ENCODE results near the gene PROC.

PROC gene

DNA sequence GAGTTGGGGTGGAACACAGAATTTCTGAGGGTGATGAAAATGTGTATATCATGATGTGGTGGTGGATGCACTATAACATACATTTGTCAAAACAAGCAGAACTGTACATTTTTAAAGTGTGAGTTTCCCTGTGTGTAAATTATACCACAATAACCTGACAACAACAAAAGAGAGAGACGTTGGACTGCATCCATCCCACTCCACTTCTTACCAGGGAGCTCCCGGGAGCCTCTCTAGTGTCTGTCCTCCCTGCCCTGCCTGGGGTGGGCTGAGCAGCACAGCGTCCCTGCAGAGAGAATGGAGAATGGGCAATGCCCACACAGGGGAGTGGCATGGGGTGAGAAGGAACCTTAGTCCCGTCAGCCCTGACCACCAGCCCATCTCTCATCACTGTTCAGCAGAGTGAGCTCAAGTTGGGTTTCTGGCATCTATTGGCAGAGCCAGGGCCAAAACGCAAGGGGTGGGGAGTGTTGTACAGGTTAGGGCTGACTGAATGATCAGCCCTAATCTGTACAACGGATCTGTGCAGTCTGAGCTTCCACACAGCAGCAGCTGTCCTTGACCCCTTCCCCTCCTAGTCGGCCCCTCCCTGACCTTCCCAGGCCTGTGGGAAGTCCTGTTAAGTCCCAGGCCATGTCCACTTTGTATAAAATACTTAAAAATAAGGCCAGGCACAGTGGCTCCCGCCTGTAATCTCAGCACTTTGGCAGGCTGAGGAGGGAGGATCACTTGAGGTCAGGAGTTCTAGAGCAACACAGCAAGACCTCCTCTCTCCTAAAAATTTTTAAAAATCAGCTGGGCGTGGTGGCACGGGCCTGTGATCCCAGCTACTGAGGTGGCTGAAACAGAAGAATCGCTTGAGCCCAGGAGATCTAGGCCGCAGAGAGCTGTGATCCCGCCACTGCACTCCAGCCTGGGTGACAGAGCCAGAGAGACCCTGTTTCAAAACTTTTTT, 3.3 kb upstream of the PROC start:
- DNase-seq: no peak

DNA sequence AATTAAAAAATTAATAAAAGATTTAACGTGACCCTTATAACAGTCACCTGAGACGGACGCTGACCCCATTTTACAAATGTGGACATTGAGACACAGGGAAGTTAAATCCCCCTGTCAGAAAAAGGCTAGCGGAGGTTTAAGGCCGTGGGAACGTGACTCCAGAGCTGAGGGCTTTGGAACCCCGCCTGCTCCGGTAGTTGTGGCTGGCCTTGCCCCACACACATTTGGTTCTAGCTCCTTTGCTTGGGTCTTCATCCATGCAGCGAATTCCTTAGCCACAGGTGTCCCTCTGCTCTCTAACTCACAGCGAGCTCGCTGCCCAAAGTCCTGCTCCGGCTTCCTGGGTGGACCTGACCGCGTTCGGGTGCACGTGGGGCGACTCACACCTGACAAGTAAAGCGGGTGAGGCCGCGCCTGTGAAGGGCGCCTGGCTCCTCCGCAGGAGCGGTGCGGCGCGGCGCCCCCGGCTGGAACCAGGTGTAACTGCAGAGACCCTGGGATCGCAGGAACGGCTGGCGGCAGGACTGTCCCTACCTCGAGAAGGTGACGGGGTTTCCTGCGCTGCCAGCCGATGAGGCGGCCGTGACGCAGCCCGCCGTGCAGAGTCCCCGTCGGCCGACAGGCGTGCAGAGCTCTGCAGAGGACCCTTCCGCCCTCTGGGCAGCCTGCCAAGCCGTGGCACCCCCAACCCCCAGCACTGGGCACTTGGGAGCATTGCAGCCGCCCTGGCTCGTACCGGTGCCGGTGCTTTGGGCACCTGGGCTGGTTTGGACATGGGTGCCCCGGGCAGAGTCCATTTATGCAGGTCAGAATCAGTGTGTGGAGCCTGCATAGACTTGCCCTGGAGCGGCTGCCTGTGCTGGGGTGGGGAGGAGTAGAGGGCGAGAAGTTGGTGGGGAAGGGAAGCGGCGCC, 2.4 kb upstream of the PROC start:
- peak in 1 of 2 experiments; percentile 68 for DNase-seq

DNA sequence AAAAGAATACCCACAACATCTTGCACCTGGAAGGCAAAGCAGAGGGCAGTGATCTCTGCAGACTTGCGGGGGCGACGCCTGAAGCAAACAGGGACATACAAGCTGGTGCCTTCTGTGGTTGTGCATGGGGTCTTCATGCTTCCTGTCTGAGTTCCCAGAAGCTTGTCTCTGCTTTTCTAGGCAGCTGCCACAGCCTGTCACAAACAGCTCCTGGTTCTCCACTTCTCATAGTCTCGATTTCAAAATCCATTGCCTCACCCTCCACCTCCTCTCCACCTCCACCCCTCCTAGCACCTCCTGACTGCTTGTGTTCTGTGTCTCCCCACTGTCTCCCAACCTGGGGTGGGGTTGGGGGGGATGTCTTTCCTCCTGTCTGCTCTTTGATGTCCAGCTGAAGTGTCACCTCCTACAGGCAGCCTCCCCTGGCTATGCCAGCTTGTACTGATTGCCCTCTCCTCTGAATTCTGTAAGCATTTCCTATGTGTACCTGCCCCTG, 1.7 kb upstream of the PROC start:
- peak; percentile 7 to 41 for DNase-seq

DNA sequence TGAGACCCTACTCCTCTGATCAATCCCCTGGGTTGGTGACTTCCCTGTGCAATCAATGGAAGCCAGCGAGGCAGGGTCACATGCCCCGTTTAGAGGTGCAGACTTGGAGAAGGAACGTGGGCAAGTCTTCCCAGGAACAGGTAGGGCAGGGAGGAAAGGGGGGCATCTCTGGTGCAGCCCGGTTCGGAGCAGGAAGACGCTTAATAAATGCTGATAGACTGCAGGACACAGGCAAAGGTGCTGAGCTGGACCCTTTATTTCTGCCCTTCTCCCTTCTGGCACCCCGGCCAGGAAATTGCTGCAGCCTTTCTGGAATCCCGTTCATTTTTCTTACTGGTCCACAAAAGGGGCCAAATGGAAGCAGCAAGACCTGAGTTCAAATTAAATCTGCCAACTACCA, 821 bp upstream of the PROC start:
- DNase-seq: no peak

DNA sequence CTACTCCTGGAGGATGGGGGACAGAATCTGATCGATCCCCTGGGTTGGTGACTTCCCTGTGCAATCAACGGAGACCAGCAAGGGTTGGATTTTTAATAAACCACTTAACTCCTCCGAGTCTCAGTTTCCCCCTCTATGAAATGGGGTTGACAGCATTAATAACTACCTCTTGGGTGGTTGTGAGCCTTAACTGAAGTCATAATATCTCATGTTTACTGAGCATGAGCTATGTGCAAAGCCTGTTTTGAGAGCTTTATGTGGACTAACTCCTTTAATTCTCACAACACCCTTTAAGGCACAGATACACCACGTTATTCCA, 844 bp downstream of the PROC start:
- DNase-seq: no peak

DNA sequence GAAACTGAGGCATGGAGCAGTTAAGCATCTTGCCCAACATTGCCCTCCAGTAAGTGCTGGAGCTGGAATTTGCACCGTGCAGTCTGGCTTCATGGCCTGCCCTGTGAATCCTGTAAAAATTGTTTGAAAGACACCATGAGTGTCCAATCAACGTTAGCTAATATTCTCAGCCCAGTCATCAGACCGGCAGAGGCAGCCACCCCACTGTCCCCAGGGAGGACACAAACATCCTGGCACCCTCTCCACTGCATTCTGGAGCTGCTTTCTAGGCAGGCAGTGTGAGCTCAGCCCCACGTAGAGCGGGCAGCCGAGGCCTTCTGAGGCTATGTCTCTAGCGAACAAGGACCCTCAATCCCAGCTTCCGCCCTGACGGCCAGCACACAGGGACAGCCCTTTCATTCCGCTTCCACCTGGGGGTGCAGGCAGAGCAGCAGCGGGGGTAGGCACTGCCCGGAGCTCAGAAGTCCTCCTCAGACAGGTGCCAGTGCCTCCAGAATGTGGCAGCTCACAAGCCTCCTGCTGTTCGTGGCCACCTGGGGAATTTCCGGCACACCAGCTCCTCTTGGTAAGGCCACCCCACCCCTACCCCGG, 1.3 kb downstream of the PROC start:
- no peak for DNase-seq

DNA sequence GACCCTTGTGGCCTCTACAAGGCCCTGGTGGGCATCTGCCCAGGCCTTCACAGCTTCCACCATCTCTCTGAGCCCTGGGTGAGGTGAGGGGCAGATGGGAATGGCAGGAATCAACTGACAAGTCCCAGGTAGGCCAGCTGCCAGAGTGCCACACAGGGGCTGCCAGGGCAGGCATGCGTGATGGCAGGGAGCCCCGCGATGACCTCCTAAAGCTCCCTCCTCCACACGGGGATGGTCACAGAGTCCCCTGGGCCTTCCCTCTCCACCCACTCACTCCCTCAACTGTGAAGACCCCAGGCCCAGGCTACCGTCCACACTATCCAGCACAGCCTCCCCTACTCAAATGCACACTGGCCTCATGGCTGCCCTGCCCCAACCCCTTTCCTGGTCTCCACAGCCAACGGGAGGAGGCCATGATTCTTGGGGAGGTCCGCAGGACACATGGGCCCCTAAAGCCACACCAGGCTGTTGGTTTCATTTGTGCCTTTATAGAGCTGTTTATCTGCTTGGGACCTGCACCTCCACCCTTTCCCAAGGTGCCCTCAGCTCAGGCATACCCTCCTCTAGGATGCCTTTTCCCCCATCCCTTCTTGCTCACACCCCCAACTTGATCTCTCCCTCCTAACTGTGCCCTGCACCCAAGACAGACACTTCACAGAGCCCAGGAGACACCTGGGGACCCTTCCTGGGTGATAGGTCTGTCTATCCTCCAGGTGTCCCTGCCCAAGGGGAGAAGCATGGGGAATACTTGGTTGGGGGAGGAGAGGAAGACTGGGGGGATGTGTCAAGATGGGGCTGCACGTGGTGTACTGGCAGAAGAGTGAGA, 2.0 kb downstream of the PROC start:
- DNase-seq: no peak

DNA sequence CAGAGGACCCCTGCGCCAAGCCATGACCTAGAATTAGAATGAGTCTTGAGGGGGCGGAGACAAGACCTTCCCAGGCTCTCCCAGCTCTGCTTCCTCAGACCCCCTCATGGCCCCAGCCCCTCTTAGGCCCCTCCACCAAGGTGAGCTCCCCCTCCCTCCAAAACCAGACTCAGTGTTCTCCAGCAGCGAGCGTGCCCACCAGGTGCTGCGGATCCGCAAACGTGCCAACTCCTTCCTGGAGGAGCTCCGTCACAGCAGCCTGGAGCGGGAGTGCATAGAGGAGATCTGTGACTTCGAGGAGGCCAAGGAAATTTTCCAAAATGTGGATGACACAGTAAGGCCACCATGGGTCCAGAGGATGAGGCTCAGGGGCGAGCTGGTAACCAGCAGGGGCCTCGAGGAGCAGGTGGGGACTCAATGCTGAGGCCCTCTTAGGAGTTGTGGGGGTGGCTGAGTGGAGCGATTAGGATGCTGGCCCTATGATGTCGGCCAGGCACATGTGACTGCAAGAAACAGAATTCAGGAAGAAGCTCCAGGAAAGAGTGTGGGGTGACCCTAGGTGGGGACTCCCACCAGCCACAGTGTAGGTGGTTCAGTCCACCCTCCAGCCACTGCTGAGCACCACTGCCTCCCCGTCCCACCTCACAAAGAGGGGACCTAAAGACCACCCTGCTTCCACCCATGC, 3.0 kb downstream of the PROC start:
- DNase-seq: no peak

DNA sequence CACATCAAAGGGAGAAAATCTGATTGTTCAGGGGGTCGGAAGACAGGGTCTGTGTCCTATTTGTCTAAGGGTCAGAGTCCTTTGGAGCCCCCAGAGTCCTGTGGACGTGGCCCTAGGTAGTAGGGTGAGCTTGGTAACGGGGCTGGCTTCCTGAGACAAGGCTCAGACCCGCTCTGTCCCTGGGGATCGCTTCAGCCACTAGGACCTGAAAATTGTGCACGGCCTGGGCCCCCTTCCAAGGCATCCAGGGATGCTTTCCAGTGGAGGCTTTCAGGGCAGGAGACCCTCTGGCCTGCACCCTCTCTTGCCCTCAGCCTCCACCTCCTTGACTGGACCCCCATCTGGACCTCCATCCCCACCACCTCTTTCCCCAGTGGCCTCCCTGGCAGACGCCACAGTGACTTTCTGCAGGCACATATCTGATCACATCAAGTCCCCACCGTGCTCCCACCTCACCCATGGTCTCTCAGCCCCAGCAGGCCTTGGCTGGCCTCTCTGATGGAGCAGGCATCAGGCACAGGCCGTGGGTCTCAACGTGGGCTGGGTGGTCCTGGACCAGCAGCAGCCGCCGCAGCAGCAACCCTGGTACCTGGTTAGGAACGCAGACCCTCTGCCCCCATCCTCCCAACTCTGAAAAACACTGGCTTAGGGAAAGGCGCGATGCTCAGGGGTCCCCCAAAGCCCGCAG, 3.8 kb downstream of the PROC start:
- no peak for DNase-seq

DNA sequence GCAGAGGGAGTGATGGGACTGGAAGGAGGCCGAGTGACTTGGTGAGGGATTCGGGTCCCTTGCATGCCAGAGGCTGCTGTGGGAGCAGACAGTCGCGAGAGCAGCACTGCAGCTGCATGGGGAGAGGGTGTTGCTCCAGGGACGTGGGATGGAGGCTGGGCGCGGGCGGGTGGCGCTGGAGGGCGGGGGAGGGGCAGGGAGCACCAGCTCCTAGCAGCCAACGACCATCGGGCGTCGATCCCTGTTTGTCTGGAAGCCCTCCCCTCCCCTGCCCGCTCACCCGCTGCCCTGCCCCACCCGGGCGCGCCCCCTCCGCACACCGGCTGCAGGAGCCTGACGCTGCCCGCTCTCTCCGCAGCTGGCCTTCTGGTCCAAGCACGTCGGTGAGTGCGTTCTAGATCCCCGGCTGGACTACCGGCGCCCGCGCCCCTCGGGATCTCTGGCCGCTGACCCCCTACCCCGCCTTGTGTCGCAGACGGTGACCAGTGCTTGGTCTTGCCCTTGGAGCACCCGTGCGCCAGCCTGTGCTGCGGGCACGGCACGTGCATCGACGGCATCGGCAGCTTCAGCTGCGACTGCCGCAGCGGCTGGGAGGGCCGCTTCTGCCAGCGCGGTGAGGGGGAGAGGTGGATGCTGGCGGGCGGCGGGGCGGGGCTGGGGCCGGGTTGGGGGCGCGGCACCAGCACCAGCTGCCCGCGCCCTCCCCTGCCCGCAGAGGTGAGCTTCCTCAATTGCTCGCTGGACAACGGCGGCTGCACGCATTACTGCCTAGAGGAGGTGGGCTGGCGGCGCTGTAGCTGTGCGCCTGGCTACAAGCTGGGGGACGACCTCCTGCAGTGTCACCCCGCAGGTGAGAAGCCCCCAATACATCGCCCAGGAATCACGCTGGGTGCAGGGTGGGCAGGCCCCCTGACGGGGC, 4.6 kb downstream of the PROC start:
- peak in 1 of 2 experiments; percentile 35 for DNase-seq

DNA sequence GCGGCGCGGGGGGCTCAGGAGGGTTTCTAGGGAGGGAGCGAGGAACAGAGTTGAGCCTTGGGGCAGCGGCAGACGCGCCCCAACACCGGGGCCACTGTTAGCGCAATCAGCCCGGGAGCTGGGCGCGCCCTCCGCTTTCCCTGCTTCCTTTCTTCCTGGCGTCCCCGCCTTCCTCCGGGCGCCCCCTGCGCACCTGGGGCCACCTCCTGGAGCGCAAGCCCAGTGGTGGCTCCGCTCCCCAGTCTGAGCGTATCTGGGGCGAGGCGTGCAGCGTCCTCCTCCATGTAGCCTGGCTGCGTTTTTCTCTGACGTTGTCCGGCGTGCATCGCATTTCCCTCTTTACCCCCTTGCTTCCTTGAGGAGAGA, 5.2 kb downstream of the PROC start:
- DNase-seq: peak in 1 of 2 experiments; percentile 29

DNA sequence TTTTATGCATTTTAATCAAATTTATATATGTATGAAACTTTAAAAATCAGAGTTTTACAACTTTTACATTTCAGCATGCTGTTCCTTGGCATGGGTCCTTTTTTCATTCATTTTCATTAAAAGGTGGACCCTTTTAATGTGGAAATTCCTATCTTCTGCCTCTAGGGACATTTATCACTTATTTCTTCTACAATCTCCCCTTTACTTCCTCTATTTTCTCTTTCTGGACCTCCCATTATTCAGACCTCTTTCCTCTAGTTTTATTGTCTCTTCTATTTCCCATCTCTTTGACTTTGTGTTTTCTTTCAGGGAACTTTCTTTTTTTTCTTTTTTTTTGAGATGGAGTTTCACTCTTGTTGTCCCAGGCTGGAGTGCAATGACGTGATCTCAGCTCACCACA, 5.7 kb downstream of the PROC start:
- DNase-seq: no peak

DNA sequence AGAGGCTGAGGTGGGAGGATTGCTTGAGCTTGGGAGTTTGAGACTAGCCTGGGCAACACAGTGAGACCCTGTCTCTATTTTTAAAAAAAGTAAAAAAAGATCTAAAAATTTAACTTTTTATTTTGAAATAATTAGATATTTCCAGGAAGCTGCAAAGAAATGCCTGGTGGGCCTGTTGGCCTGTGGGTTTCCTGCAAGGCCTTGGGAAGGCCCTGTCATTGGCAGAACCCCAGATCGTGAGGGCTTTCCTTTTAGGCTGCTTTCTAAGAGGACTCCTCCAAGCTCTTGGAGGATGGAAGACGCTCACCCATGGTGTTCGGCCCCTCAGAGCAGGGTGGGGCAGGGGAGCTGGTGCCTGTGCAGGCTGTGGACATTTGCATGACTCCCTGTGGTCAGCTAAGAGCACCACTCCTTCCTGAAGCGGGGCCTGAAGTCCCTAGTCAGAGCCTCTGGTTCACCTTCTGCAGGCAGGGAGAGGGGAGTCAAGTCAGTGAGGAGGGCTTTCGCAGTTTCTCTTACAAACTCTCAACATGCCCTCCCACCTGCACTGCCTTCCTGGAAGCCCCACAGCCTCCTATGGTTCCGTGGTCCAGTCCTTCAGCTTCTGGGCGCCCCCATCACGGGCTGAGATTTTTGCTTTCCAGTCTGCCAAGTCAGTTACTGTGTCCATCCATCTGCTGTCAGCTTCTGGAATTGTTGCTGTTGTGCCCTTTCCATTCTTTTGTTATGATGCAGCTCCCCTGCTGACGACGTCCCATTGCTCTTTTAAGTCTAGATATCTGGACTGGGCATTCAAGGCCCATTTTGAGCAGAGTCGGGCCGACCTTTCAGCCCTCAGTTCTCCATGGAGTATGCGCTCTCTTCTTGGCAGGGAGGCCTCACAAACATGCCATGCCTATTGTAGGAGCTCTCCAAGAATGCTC, 6.6 kb downstream of the PROC start:
- DNase-seq: no peak

DNA sequence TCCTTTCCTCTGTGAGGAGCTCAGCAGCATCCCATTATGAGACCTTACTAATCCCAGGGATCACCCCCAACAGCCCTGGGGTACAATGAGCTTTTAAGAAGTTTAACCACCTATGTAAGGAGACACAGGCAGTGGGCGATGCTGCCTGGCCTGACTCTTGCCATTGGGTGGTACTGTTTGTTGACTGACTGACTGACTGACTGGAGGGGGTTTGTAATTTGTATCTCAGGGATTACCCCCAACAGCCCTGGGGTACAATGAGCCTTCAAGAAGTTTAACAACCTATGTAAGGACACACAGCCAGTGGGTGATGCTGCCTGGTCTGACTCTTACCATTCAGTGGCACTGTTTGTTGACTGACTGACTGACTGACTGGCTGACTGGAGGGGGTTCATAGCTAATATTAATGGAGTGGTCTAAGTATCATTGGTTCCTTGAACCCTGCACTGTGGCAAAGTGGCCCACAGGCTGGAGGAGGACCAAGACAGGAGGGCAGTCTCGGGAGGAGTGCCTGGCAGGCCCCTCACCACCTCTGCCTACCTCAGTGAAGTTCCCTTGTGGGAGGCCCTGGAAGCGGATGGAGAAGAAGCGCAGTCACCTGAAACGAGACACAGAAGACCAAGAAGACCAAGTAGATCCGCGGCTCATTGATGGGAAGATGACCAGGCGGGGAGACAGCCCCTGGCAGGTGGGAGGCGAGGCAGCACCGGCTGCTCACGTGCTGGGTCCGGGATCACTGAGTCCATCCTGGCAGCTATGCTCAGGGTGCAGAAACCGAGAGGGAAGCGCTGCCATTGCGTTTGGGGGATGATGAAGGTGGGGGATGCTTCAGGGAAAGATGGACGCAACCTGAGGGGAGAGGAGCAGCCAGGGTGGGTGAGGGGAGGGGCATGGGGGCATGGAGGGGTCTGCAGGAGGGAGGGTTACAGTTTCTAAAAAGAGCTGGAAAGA, 7.6 kb downstream of the PROC start:
- DNase-seq: no peak

DNA sequence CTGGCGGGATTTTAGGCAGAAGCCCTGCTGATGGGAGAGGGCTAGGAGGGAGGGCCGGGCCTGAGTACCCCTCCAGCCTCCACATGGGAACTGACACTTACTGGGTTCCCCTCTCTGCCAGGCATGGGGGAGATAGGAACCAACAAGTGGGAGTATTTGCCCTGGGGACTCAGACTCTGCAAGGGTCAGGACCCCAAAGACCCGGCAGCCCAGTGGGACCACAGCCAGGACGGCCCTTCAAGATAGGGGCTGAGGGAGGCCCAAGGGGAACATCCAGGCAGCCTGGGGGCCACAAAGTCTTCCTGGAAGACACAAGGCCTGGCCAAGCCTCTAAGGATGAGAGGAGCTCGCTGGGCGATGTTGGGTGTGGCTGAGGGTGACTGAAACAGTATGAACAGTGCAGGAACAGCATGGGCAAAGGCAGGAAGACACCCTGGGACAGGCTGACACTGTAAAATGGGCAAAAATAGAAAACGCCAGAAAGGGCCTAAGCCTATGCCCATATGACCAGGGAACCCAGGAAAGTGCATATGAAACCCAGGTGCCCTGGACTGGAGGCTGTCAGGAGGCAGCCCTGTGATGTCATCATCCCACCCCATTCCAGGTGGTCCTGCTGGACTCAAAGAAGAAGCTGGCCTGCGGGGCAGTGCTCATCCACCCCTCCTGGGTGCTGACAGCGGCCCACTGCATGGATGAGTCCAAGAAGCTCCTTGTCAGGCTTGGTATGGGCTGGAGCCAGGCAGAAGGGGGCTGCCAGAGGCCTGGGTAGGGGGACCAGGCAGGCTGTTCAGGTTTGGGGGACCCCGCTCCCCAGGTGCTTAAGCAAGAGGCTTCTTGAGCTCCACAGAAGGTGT, 8.5 kb downstream of the PROC start:
- DNase-seq: no peak

DNA sequence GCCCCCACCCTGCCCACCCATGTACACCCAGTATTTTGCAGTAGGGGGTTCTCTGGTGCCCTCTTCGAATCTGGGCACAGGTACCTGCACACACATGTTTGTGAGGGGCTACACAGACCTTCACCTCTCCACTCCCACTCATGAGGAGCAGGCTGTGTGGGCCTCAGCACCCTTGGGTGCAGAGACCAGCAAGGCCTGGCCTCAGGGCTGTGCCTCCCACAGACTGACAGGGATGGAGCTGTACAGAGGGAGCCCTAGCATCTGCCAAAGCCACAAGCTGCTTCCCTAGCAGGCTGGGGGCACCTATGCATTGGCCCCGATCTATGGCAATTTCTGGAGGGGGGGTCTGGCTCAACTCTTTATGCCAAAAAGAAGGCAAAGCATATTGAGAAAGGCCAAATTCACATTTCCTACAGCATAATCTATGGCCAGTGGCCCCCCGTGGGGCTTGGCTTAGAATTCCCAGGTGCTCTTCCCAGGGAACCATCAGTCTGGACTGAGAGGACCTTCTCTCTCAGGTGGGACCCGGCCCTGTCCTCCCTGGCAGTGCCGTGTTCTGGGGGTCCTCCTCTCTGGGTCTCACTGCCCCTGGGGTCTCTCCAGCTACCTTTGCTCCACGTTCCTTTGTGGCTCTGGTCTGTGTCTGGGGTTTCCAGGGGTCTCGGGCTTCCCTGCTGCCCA, 9.3 kb downstream of the PROC start:
- no peak for DNase-seq
